ENCODE data around the gene MAML3.

The MAML3 gene

DNA sequence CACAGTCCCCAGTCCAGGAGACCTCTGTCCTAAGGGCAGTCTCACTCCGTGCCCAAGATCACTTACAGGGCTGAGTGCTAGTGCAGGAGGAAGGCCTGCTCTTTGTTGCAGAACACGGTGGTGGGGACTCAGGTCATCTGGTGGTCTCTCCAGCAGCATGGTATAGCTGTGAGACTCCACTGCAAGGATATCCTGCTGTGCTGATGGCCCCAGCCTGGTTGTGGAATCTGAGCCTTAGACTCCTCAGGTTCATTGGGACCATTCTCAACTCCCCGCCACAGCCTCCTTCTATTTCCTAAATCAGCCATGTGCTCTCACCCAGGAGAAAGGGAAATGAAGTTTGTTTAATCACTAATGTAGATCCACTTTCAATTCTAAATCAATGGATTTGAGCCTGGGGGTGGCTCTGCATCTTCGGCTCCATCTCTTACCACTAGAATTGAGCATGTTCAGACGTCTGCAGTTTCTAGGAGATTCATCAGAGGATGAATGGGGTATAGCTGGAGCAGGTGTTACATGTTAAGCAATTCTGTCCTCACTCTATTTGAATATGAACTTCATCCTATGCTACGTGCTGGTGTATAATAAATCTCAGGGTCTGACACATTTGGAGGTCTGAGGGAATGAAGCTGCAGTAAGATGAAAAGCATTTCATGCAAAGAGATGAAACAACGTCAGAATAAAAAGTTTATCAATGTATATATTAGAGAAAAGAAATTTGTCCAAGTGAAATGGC is 299.1 kb downstream of the MAML3 start:
- no peak for DNase-seq

GRCh38 chr4:139853309-139853708 is 300.7 kb downstream of the MAML3 start:
- no peak for DNase-seq

- no peak for DNase-seq
These were observed 301.2 kb downstream of the MAML3 start for GRCh38 chr4:139852612-139853269.

DNA sequence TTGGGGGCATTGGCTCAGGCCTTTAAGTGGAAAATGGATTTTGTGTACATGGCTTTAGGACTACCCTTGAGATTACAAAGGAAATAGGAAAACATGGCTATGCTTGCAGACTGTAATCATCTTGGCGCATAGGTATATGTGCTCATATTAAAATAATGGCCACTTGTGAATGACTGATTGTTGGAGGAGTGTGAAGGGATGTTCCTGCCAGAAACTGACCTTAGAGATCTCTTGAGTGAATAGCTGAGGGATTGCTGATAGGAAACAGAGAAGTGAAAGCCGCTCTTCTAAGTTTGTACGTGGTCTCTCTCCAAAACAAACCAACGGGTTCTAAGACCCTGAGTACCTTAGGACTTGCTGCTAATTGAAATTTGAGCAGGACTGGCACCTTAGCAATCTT is 302.3 kb downstream of the MAML3 start:
- no peak for DNase-seq

DNA sequence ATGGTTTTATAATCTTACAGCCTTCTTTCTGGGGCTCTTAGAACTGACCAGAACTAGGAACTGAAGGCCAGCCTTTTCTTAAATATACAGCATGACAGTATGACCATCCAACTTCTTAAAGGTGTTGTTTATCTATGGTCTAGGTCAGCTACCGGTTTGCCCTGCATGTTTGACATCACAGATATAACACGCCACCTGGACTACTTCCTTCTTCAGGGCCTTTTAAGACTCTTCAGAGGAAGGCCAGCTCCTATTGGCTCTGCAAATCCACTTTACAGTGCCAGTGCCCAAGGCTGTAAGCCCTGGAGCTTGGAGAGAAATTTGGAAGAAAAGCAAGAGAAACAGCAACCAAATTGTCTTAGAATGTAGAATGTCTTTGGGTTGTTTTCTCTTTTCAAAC is 302.9 kb downstream of the MAML3 start:
- DNase-seq = no peak

DNA sequence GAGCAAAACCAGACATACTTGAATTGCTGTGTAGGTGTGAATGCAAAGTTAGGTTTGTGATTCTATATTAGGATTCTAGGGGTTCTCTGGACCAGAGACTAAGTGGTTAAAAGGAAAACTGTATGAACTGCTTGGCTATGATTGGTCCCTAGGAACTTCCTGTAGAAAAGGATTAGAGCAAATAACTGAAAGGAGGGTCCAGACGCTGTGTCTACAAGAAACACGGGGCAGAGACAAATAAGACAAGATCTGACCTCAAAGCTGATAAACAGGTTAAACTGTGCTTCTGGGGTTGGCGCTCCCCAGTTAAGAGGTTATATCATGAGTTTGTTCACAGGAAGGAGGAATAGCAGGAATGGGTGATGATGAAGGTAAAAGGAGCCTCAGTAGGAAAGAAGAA is 304.8 kb downstream of the MAML3 start:
- DNase-seq = no peak

- no peak for DNase-seq
These were observed 306.0 kb downstream of the MAML3 start for GRCh38 chr4:139848028-139848427.

DNA sequence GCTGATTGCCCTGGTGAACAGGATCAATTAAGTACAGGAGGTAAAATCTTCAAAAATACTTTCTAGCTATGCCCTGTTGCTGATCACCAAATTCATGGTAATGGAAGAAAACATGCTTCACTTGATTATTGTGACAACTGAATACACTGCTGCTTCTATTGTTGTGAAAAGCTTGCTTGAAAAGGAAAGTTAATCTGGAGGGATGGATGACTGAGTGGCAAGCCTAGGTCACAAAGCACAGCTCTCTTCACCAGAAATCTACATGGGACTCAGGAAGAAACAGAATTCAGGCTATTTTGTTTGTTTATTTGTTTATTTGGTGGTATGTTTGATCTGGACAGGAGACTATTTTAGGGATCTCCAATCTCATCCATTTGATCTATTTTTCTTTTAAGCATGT is 306.4 kb downstream of the MAML3 start:
- no peak for DNase-seq

DNA sequence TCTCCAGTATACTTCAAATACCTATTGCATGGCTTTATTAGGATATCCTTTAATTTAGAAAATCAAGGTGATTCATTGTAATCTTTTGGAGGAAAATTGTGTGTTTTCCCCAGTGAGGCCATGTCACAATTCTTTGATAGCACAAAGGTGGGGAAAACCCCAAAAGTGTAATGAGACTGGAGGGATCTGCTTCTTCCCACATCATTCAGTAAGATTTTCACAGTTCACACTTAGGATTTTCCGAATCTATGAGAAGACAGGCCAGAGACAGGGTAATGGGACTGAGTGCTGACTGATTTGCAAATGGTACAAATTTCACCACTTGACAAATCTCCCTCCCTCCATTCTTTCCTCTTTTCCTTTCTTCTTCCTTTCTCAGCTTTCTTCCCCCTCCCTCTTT is 307.2 kb downstream of the MAML3 start:
- no peak for DNase-seq

GRCh38 chr4:139845453-139846093 is 308.4 kb downstream of the MAML3 start:
- DNase-seq = no peak

DNA sequence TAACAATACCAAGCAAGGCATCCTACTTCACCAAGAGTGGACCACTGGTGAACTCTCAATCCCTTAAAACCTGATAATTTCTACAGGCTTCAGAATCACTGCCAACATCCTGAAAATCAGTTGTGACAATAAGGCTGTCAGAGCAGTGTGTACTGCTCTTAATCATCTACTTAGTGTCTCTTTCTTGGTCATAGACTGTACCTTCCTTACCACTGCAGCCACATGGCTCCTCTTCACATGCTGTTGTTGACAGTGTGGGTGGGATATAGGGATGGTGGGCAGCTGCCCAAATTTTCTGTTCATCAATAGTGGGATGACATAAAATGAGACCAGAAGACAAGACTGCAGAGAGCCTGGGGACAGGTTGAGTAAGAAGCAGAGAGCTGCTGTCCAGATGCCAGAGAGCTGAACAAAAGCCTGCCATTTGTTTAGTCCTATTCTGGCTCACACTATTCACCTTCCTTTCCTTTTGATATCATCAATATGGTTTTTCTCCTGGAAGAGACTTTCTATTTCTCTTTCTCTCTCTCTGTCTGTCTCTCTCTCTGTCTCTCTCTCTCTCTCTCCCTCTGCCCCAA is 309.4 kb downstream of the MAML3 start:
- no peak for DNase-seq

GRCh38 chr4:139844057-139844456 is 309.9 kb downstream of the MAML3 start:
- no peak for DNase-seq

DNA sequence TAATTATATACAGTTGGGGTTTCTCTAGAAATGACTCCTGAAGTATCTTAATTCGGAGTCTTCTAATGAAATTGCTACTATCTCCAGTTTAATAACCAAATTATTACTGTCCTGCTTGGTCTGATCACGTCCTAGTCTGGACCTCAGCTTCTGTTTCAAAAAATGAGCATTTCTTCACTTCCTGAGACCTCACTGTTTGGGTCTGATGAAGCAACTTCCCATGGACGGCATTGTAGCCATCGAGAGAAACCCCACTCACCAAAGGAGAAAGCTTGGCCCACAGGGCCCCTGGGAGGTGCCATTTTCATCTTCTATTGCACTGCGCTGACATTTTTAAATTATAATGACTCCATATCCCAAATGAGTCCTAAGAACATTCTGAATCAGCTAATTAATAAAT is 310.3 kb downstream of the MAML3 start:
- no peak for DNase-seq

GRCh38 chr4:139841464-139842195 is 312.4 kb downstream of the MAML3 start:
- peak in 1 of 2 donors; percentile 1 for DNase-seq

DNA sequence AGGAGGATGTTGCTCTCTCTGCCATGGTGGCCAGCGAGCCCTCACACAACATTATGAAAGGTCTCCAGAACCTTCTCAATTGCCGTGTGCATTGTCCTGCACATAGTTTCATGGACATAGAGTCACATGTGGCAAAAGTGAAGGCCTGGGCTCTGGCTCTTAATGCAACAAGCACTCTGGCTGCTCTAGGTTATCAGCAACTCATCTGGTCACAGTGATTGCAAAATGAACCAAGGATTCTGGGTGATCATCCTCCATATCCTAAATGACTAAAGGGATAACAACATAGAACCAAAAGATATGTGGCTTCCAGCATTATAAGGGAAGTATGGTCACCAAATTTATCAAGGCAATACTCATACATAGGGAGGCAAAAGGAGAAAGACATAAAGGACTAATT is 313.2 kb downstream of the MAML3 start:
- DNase-seq = no peak

- no peak for DNase-seq
These were observed 314.5 kb downstream of the MAML3 start for GRCh38 chr4:139839403-139840031.

- no peak for DNase-seq
These were observed 315.2 kb downstream of the MAML3 start for GRCh38 chr4:139838811-139839210.

GRCh38 chr4:139834981-139835391 is 319.0 kb downstream of the MAML3 start:
- DNase-seq = no peak

- no peak for DNase-seq
These were observed 319.7 kb downstream of the MAML3 start for GRCh38 chr4:139834226-139834662.

DNA sequence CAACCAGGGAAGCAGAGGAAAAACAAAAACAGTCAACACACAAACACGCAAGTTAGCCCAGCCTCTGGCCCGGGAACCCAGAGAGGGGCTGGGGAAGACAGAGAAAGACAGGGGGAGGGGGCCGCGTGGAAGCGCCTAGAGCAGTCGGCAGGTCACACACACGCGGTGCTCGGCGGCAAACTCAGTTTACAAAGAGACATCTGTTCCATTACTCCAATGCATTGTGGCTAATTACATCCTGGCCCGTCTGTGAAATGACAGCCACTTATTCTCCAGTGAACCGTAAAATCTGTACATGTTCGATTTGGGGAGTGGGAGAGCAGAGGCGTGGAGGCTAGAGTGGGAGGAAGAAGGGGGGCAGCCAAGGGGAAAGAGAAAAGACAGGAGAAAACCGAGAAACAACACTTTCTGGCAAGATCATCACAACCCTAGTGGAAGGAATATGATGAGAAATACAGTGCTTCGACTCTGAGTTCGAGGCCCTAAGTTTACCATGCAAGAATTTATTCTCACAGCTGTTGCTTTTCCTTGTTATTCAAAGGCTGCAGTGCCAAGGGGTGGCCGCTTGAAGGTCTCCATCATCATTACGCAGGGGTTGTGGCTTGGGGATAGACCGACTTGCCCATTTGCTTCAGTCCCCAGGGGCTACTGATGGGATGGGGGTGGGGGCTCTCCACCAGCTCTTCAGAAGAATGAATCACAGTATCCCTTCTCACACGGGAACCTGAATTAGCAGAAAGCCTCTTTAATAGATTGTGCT is 320.7 kb downstream of the MAML3 start:
- no peak for DNase-seq

- no peak for DNase-seq
These were observed 324.9 kb downstream of the MAML3 start for GRCh38 chr4:139828966-139829664.
